ENCODE results near the gene FLRT3. TPM values are rescaled to one million over a fixed set of nuclear protein-coding genes. Genes with fewer than 3 reads are reported as not detected.

FLRT3 gene
- total RNA-seq, 1 experiment from 2014 or later, result 2.1 TPM

DNA sequence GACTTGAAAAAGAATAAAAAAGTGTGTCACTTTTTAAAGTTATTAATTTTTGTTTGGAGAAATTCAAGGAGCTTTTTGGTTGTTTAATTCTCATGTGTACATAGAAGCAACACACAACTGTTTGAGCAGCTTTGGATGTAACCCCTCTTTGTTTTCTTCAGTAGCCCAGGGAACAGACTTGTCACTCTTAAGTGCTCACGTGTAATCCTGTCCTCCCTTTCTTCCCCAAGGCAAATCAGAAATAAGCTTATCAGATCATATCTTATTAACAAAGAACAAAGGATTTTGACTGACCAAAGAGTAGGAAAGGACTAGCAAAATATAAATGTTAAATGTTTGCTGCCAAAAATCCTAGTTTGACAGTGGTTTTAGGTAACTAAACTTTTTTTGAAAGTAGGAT, 7.3 kb upstream of the FLRT3 start:
- no peaks in the 10 kb centered on the region for H3K23me2 ChIP-seq (ENCODE audit: insufficient read length, low read depth, low read length, poor library complexity, severe bottlenecking)
- no peaks in the 10 kb centered on the region for H3K4me1 ChIP-seq (ENCODE audit: insufficient read depth, low read length)
- no peaks in the 10 kb centered on the region for H3K27me3 ChIP-seq (ENCODE audit: insufficient read depth, low read length)
- no peak overlapping the region for H3T11ph ChIP-seq (ENCODE audit: low read length)
- no peak overlapping the region for H4K91ac ChIP-seq (ENCODE audit: insufficient read length, low read depth, low read length)
- WGBS (ENCODE audit: extremely low coverage, insufficient read length, low lambda C conversion rate), result no CpG with 5 or more reads among the region's 1 CpG
- Mint-ChIP-seq H3K9me3 (no peaks in the 10 kb centered on the region; a peak in 1 of 5 replicates), H3K4me3 (no peak overlapping the region), H3K27ac (no peak overlapping the region), H3K27me3 (ENCODE audit: low read depth) (no peaks in the 10 kb centered on the region), H3K36me3 (ENCODE audit: insufficient read depth in 1 of 3, low read depth in 3 of 3) (no peaks in the 10 kb centered on the region; a peak in 1 of 7 replicates), H3K4me1 (peaks cover 4 to 5% of the 10 kb centered on the region in 2 experiments; a peak in 3 of 4 replicates)
- no peak overlapping the region for H2BK20ac ChIP-seq (ENCODE audit: low read depth, low read length, poor library complexity, severe bottlenecking)
- no peaks in the 10 kb centered on the region for H3K79me2 ChIP-seq (ENCODE audit: insufficient read depth, low read length)
- H4K20me1 ChIP-seq (ENCODE audit: control insufficient read depth, insufficient read depth, insufficient read length), result no peaks in the 10 kb centered on the region
- no peak overlapping the region for H2BK15ac ChIP-seq (ENCODE audit: low read depth, low read length)
- no peak overlapping the region for H3K4me2 ChIP-seq (ENCODE audit: insufficient read depth, insufficient read length, low read length)
- H4K5ac ChIP-seq (ENCODE audit: insufficient read length, low read depth, low read length), result no peak overlapping the region
- H3K9me3 ChIP-seq (ENCODE audit: control insufficient read depth, low read depth, low read length), result no peaks in the 10 kb centered on the region
- H3K27ac ChIP-seq (ENCODE audit: insufficient read length, low read depth, low read length), result no peak overlapping the region
- no peak overlapping the region for H3K4ac ChIP-seq (ENCODE audit: low read depth, low read length)
- no peak overlapping the region for H2AFZ ChIP-seq (ENCODE audit: low read length)
- no peak overlapping the region for H3K23ac ChIP-seq (ENCODE audit: insufficient read length, low read depth, low read length)
- no peak overlapping the region for H3K18ac ChIP-seq (ENCODE audit: insufficient read length, low read depth, low read length)
- H2BK5ac ChIP-seq (ENCODE audit: insufficient read length, low read length), result no peak overlapping the region
- H2BK12ac ChIP-seq (ENCODE audit: insufficient read length, low read depth, low read length), result no peak overlapping the region
- DNase-seq, result no peak
- no peak overlapping the region for H2AK5ac ChIP-seq (ENCODE audit: insufficient read length, low read length)
- H2BK120ac ChIP-seq (ENCODE audit: low read depth, low read length, poor library complexity, severe bottlenecking), result no peak overlapping the region
- H4K8ac ChIP-seq (replicated peaks; ENCODE audit: insufficient read length, low read depth, low read length), result no peak overlapping the region
- H3K79me1 ChIP-seq (ENCODE audit: insufficient read depth, low read depth, low read length, poor library complexity, severe bottlenecking), result no peaks in the 10 kb centered on the region
- H3K56ac ChIP-seq (ENCODE audit: insufficient read length, low read depth, low read length), result no peak overlapping the region
- no peak overlapping the region for H3K9ac ChIP-seq (ENCODE audit: extremely low read depth, insufficient read length, low read length)
- no peak overlapping the region for H3K14ac ChIP-seq (ENCODE audit: insufficient read depth, low read length)
- TF ChIP-seq, protein P1, sequence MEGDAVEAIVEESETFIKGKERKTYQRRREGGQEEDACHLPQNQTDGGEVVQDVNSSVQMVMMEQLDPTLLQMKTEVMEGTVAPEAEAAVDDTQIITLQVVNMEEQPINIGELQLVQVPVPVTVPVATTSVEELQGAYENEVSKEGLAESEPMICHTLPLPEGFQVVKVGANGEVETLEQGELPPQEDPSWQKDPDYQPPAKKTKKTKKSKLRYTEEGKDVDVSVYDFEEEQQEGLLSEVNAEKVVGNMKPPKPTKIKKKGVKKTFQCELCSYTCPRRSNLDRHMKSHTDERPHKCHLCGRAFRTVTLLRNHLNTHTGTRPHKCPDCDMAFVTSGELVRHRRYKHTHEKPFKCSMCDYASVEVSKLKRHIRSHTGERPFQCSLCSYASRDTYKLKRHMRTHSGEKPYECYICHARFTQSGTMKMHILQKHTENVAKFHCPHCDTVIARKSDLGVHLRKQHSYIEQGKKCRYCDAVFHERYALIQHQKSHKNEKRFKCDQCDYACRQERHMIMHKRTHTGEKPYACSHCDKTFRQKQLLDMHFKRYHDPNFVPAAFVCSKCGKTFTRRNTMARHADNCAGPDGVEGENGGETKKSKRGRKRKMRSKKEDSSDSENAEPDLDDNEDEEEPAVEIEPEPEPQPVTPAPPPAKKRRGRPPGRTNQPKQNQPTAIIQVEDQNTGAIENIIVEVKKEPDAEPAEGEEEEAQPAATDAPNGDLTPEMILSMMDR (conservative IDR thresholded peaks at IDR 0.05), result no peak
